Stimulated activated CD4-positive, alpha-beta T cell treated with anti-CD3 and anti-CD28 coated beads, Interleukin-2, amount 100 ng/mL, for 4 hours (primary cell): ENCODE measurements around the gene ZSCAN2.

ENCODE experiments used
- DNase-seq: peaks from one replicate; pipeline ENCODE4 v3.0.0-alpha.2; 2020; ENCODE audit warnings: low read depth

ZSCAN2 gene

DNA sequence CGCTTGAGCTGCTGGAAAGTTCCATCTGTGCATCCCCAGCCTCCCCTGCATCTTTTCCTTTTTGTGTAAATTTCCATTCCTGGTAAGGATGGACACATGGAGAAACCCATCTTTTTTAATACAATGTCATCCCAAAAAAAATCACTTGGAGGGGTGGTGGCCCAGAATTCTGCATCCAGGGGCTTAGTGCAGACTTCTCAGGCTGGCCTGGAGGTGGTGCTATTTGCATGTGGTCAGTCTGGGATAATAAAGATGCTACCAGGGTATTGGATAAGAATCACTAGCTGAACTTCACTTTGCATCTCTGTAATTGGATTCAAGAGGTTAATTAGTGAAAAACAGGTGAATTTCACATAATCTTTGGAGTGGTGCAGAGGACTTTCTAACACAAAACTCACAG lies 1.8 kb upstream of the ZSCAN2 start:
- no peak for DNase-seq

DNA sequence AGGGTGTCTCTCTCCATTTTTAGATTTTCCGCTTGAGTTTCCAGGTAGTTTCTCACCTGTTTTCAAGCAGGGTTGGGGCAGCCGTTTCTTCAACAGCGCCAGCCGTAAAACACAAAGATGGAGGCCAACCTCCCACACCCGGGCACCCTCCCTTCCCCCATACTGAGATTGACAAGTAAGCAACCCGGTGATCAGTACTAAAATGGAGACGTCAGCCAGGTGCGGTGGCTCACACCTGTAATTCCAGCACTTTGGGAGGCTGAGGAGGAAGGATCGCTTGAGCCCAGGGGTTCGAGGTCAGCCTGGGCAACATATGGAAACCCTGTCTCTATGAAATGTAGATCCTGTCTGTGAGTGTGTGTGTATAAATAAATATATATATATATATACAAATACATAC lies 903 bp upstream of the ZSCAN2 start:
- DNase-seq: no peak

DNA sequence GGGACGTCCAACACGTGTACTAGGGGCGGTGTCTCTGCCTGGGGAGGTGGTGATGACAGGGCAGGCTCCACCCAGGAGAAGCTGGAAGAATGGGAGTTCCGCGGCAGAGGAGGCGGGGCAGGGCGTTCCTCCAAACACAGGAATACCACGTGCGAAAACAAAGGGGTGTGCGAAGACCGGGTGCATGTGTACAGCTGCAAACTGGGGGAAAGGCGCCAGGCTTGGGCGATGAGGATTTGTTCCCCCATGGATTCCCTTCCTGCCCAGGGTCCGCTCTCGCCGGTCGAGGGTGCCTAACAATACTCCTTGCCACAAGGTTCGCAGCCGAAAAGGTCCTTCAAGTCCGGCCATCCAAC lies 500 bp upstream of the ZSCAN2 start:
- DNase-seq: peak; percentile 40

DNA sequence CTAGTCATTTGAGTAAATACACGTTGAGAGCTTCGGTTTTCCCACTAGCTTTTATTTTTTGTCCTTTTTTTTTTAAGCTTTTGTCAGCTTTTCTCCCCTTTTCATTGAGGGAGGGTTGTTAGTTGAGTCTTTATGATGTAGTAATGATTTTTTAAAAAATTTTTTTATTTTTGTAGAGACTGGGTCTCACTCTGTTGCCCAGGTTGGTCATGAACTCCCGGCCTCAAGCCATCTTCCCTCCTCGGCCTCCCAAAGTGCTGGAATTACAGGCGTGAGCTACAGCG lies 688 bp downstream of the ZSCAN2 start:
- no peak for DNase-seq

DNA sequence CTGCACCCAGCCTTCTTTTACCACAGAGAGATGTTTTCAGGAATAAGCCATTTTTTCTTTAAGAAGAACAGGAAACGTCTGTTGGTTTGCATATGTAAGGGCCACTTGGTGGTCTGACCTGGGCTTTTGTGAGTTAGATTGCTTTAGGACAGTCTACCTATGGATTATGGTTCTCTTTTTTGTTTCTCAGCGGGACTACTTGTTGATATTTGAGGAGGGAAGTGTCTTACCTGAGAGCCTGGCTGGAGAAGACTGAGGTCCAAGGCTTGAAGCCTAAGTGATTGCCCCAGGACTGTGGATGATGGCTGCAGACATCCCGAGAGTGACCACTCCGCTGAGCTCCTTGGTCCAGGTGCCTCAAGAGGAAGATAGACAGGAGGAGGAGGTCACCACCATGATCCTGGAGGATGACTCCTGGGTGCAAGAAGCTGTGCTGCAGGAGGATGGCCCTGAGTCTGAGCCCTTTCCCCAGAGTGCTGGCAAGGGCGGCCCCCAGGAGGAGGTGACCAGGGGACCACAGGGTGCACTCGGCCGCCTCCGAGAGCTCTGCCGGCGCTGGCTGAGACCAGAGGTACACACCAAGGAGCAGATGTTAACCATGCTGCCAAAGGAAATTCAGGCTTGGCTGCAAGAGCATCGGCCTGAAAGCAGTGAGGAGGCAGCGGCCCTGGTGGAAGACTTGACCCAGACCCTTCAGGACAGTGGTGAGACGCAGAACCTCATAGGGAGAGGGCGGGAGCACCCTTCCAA lies 3.0 kb downstream of the ZSCAN2 start:
- DNase-seq: no peak

DNA sequence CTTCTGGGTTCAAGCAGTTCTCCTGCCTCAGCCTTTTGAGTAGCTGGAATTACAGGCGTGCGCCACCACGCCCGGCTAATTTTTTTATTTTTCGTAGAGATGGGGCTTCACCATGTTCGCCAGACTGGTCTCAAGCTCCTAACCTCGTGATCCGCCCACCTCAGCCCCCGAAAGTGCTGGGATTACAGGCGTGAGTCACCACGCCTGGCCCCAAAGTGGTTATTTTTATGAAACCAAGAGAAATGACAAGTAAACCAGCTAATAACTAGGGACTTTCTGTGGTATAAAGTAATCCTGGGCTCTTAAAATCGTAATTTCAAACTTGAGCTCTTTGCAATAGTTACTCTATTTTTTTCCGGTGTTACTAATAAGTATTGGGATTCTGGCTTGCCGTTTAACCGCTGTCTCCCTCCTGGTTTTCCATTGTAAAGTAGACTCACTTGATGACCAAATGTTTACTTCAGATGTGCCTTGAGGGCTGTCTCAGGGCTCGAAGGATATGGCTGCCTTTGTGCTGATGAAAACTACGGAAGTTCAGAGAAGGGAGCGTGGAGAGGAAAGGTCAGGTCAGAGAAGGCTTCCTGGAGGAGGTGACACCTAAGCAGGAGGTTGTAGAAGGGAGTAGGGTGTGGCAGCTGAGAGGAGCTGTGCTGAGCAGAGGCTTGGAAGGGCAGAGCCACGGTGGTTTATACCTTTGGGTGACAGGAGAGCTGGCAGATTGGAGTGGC lies 4.2 kb downstream of the ZSCAN2 start:
- no peak for DNase-seq

DNA sequence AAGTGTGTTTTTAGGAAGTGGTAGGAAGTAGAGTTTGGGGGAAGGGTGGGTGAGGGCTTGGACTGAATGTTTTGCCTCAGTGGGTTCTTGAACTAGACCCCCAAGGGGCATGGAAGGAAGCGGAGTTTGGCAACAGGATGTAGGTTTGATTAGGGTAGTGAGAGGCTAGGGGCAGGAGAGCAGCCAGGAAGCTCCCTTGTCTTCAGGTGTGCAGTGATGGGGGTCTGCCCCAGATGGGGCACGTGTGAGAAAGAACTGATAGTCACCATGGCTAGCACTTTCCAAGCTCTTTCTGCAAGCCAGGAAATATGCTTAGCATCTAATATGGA lies 4.7 kb downstream of the ZSCAN2 start:
- no peak for DNase-seq

DNA sequence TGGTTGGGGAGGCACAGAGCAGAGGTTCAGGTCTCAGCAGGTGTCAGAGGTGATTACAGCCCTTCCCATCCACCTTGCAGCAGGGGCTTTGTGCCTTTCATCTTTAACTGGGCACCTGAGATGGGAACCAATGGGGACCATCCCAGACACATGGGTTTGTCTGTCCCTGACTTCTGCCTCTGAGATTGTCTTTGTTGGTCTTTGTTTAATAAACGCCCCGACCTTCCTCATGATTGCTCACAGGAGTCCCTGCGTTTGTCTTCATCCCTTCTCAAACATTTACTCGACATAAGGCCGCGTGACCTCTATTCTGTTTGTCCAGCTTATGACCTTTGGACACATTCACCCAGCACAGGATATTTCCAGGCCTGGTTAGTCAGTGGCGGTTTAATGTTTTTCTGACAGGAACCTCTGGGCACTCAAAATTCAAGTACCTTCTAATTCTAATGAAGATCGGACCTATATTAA lies 5.9 kb downstream of the ZSCAN2 start:
- no peak for DNase-seq

DNA sequence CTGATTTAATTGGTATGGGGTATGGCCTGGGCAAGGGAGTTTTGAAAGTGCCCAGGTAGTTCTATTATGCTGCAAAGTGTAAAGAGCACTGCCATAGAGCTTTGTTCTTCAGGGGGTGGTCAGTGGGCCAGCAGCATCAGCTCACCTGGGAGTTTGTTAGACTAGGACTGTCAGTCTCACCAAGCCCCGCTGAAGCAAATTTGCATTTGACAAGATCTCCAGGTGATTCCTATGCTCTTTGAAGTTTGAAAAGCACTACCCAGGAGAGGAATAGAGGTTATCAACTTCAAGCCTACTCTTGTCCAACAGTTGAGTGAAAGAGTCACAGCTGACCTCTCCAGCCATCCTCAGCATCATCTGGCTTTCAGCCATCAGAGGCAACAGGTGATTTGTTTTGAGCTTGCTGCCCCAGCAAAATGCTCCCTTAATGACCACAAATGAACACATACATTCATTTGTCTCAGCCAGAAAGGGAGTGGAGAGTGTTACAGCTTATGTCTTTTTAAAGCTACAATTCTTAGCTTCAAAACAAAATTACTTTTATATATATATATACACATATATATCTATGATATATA lies 8.0 kb downstream of the ZSCAN2 start:
- DNase-seq: no peak

DNA sequence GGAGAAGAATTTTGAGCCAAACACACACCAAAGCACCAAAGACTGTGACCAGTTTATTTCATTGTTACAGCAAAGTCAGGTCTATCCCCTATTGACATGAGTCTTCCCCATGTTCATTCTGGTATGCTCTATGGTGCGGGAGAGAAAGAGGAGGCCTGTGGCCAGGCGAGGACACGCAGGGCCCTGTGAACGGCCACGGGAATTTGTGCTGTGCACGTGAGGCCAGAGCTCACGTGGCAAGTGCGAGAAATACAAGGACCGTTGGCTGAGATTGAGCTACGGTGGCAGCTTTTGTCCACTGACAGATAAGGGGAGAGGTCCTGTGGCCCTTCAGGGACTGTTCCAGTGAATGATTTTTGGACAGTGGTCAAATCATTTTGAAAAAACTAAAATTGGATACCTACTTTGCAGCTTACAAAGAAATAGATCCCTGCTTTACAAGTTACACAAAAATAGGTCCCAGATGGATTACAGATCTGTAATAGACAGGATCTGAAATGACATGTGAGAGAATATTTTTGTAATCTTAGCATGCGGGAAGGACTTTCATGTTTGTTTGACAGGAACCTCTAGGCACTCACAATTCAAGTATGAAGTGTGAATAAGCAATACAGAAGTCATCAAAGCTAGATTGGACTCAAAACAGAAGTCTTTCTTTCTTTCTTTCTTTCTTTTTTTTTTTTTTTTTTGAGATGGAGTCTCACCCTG lies 9.2 kb downstream of the ZSCAN2 start:
- no peak for DNase-seq

DNA sequence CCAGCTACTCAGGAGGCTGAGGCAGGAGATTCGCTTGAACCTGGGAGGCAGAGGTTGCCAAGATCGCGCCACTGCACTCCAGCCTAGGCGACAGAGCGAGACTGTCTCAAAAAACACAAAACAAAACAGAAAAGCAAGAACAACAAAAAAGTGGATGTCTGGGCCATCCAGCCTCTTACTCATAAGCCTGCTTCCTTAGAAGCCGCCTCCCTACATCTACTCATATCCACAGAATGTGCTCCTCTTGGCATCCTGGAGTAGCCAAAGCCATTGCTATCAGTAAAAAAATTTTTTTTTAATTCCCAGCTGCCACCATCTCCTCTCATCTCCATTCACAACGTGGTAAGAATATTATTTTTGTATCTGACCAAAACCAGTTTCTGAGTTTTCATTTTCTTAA lies 10.8 kb downstream of the ZSCAN2 start:
- no peak for DNase-seq

DNA sequence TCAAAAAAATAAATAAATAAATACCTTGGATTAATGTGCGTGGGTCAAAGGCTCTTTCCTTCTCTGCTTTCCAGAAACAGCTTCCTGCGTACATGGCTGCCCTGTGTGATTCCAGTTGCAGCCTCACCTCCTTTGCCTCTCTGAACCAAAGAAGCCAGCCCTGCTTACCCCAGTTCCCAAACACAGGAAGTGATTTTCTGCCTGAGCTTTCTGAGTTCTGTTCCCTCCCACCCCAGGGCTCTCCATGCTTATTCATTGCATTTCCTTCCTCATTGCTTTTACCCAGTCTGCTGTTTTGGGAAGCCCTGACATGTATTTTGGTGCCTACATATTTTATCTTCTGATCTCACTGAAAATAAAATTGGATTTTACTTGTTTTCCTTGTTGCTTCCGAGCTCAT lies 15.4 kb downstream of the ZSCAN2 start:
- no peak for DNase-seq

DNA sequence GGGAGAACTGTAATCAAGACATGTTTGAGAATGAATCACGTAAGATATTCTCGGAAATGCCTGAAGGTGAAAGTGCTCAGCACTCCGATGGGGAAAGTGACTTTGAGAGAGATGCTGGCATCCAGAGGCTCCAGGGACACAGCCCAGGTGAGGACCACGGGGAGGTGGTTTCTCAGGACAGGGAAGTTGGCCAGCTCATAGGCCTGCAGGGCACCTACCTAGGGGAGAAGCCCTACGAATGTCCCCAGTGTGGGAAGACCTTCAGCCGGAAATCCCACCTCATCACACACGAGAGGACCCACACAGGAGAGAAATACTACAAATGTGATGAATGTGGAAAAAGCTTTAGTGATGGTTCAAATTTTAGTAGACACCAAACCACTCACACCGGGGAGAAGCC lies 19.8 kb downstream of the ZSCAN2 start:
- DNase-seq: no peak

DNA sequence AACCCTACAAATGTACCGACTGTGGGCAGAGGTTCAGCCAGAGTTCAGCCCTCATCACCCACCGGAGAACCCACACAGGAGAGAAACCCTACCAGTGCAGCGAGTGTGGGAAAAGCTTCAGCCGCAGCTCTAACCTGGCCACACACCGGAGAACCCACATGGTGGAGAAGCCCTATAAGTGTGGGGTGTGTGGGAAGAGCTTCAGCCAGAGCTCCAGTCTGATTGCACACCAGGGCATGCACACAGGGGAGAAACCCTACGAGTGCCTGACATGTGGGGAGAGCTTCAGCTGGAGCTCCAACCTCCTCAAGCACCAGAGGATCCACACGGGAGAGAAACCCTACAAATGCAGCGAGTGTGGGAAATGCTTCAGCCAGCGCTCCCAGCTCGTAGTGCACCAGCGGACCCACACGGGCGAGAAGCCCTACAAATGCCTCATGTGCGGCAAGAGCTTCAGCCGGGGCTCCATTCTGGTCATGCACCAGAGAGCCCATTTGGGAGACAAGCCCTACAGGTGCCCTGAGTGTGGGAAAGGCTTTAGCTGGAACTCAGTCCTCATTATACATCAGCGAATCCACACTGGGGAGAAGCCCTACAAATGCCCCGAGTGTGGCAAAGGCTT lies 20.7 kb downstream of the ZSCAN2 start:
- DNase-seq: no peak

DNA sequence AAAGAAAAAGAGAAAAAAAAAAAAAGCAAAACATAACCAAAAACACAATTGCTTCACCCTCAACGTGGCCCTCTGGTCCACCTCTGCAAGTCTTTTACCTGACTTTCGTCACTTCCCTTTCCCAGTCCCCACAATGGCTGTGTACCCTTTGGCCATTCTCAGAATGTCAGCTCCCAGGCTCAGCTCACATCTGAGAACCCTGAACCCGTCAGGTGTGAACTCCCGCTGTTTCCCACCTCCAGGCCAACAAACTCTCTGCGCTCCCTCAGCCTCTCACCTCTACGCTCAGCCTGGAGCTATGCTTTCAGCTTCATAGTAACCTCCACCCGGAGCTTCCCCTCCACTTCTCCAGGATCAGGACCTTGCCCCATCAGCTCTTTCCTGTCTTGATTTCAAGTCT lies 23.6 kb downstream of the ZSCAN2 start:
- DNase-seq: no peak

DNA sequence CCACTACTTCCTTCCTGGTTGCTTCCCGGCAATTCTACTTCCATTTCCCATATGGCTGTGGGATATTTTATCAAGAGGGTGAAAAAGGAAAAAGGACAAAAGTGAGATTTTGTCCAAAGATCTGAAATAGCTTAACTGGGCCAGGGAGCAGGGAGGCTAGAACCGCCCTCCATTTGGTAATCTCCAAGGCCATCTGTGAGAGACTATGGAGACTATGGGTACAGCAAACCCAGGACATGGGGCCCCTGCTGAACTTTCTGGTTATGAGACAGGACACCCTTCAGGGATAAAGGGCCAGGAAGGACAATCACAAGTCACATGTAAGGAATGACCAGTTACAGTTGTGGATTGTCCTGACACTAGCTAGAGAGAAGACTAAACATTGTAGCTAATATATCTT lies 24.3 kb downstream of the ZSCAN2 start:
- DNase-seq: no peak

DNA sequence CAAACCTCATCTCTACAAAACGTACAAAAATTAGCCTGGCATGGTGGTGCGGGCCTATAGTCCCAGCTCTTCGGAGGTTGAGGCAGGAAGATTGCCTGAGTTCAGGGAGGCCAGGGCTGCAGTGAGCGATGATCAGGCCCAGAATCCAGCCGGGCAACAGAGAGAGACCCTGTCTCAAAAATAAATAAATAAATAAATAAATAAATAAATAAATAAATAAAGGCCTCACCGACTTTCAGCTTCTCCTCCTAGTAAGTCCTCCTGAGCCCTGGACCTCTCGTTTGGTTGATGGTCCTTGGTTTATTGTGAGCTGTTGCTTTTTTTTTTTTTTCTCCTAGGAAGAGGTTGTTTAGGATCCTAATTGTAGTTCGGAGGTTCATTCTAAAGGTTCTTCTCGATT lies 28.2 kb downstream of the ZSCAN2 start:
- DNase-seq: no peak

DNA sequence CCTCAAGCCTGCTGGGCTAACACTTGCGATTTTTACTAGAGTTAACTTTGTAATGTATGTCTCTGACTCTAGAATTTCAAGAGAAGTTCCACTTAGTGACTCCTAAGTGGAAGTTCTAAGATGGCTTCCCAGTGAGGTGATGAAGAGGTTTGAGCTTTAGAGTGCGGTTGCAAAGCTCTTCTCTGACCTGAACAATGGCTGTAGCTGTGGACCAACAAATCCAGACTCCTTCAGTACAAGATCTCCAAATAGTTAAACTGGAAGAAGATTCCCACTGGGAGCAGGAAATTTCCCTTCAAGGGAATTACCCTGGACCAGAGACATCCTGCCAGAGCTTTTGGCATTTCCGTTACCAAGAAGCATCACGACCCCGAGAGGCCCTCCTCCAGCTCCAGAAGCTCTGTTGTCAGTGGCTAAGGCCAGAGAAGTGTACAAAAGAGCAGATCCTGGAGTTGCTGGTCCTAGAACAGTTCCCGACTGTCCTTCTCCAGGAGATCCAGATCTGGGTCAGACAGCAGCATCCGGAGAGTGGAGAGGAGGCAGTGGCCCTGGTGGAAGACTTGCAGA lies 31.0 kb downstream of the ZSCAN2 start:
- DNase-seq: no peak

DNA sequence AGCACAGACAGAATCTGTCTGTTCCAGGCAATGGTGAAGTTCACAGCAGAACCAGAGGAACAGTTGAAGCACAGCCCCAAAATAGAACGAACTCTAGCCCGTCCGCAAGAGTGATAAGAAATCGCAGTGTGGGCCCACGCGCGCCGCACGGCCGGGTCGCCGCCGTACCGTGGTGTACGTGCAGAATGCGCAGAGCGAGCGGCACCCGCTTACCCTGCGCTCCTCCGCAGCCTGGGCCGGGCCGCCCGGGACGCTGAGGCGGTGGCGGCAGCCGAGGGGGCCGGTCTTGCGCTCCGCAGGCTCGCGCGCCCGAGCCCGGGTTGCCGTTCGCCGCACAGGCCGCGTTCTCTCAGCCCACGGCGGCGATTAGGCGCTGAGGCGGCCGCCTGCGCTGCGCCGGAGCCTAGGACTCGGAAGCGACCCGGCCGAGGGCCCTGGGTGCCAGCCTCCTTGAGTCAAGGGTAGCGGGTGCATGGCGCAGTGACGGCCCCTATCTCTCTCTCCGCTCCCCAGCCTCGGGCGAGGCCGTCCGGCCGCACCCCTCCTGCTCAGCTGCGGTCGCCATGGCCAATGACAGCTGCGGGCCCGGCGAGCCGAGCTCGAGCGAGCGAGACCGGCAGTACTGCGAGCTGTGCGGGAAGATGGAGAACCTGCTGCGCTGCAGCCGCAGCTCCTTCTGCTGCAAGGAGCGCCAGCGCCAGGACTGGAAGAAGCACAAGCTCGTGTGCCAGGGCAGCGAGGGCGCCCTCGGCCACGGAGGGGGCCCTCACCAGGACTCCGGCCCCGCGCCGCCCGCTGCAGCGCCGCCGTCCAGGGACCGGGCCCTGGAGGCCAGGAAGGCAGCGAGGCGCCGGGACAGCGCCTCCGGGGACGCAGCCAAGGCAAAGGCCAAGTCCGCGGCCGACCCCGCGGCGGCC lies 32.8 kb downstream of the ZSCAN2 start:
- peak; percentile 57 for DNase-seq

DNA sequence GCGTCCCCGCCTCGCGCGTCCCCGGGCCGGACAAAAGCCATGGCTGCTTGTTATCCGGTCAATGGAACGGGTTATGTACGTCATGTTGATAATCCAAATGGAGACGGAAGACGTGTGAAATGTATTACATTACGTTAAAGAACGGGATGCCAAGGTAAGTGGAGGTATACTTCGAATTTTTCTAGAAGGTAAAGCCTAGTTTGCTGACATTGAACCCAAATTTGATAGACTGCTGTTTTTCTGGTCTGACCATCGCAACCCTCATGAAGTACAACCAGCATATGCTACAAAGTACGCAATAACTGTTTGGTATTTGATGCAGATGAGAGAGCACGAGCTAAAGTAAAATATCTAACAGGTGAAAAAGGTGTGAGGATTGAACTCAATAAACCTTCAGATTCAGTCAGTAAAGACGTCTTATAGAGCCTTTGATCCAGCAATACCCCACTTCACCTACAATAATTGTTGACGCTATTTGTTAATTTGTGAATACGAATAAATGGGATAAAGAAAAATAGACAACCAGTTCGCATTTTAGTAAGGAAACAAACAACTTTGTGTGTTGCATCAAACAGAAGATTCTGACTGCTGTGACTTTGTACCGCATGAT lies 33.5 kb downstream of the ZSCAN2 start:
- DNase-seq: no peak

DNA sequence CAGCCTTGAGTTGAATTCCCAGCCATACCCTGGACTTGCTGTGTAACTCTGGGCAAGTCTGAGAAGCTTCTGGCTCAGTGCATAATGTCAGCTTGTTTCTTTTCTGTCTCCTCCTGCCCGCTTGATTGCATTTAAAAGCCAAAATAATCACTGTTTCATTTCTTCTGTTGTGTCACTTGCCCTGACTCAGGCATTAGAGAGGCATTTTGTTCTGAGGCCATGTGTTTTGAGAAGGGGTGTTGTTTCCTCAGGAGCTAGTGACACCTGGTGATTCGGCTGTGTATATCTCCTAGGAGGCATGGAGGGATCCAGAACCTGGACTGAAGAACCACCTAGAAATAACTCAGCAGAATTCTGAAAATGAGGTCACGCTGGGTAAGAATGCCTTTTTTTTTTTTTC lies 37.3 kb downstream of the ZSCAN2 start:
- no peak for DNase-seq
